Measurements from ENCODE around the gene CFAP46.

- no peak for TF ChIP-seq GATA3 (IDR thresholded peaks at IDR 0.05; ENCODE audit: low read depth, low read length)
- no peak for TF ChIP-seq GATA2 (IDR thresholded peaks at IDR 0.05; ENCODE audit: low read depth, low read length)
Observed at GRCh38 chr10:132834891-132835847, 107.2 kb downstream of the CFAP46 start.

Data from SH-SY5Y (cell line).